T-cell (primary cell): ENCODE results near the gene AMZ2. TPM values are rescaled to one million over a fixed set of nuclear protein-coding genes. Genes with fewer than 3 reads are reported as not detected.

Experiments used
- ATAC-seq, 4 experiments: fragments of 200-7000 bp in 3 of 4; fragments of 150-1000 bp in 1 of 4; cut with Tn5 transposase; replicated peaks in 1 of 4; 1 replicate in 3 of 4; 2 replicates in 1 of 4; pipeline ENCODE4 v1.10.0; 2021; ENCODE audit warnings: moderate library complexity in 3 of 4, mild to moderate bottlenecking in 2 of 4, moderate number of reproducible peaks in 1 of 4
- CTCF ChIA-PET, 2 donors: fragments of 300-600 bp; sonication (Branson Sonifier 250); formaldehyde crosslinking; loops; one replicate each; lab custom pipeline; 2022; ENCODE audit warnings: antibody characterized with exemption in 2 of 2; lab: Charles Lee
- POLR2A ChIA-PET, 2 donors: fragments of 300-600 bp; sonication (Branson Sonifier 250); formaldehyde crosslinking; loops; one replicate each; lab custom pipeline; 2022; ENCODE audit warnings: antibody characterized with exemption in 2 of 2; lab: Charles Lee
- DNase-seq, 35 experiments: peaks; one replicate each; pipeline versions ENCODE4 v3.0.0 to v3.0.0-alpha.2; 2013 to 2023
- H3K27ac ChIP-seq: one replicate; pipeline ENCODE4 v1.5.1; 2013; ENCODE audit warnings: low read length
- H3K27me3 ChIP-seq, 2 experiments: replicated peaks in 1 of 2; 1 replicate in 1 of 2; 2 replicates in 1 of 2; pipeline versions ENCODE4 v1.6.1 to v1.7.0; 2013; ENCODE audit warnings: low read length in 1 of 2, mixed read lengths in 1 of 2; ENCODE audit not compliant: control insufficient read depth in 2 of 2, insufficient read depth in 2 of 2; ENCODE audit errors: extremely low read depth in 1 of 2
- H3K36me3 ChIP-seq, 2 donors: 1 replicate in 1 of 2; 2 replicates in 1 of 2; pipeline versions ENCODE4 v1.6.1 to v1.7.0; 2013; ENCODE audit warnings: low read length in 1 of 2; ENCODE audit not compliant: control insufficient read depth in 2 of 2, insufficient read depth in 1 of 2; ENCODE audit errors: extremely low read depth in 1 of 2
- H3K4me1 ChIP-seq, 2 experiments: 1 replicate in 1 of 2; 2 replicates in 1 of 2; pipeline versions ENCODE4 v1.6.1 to v1.7.0; 2013; ENCODE audit warnings: low read length in 2 of 2, mixed read lengths in 1 of 2; ENCODE audit not compliant: insufficient read depth in 2 of 2, control insufficient read depth in 1 of 2; ENCODE audit errors: extremely low read depth in 1 of 2
- H3K4me3 ChIP-seq, 2 donors: 1 replicate in 1 of 2; 2 replicates in 1 of 2; pipeline versions ENCODE4 v1.5.1 to v1.7.0; 2013; ENCODE audit warnings: mild to moderate bottlenecking in 2 of 2, low read length in 1 of 2, moderate library complexity in 1 of 2; ENCODE audit not compliant: control insufficient read depth in 1 of 2; ENCODE audit errors: extremely low read depth in 1 of 2
- H3K9me3 ChIP-seq: 2 replicates; pipeline ENCODE4 v1.7.0; 2013
- H3K27ac Mint-ChIP-seq, 2 donors: one replicate each; pipeline ENCODE4 v1.8.0; 2020 to 2021; ENCODE audit warnings: mild to moderate bottlenecking in 2 of 2, mixed read lengths in 2 of 2
- H3K27me3 Mint-ChIP-seq, 2 donors: one replicate each; pipeline ENCODE4 v1.8.0; 2021 to 2022; ENCODE audit warnings: mixed read lengths in 2 of 2
- H3K36me3 Mint-ChIP-seq: one replicate; pipeline ENCODE4 v1.8.0; 2021; ENCODE audit warnings: mixed read lengths
- H3K4me1 Mint-ChIP-seq, 3 donors: one replicate each; pipeline ENCODE4 v1.8.0; 2020 to 2022; ENCODE audit warnings: mixed read lengths in 3 of 3, mild to moderate bottlenecking in 1 of 3
- H3K4me3 Mint-ChIP-seq, 3 donors: one replicate each; pipeline ENCODE4 v1.8.0; 2020 to 2022; ENCODE audit warnings: mild to moderate bottlenecking in 3 of 3, mixed read lengths in 3 of 3, moderate library complexity in 3 of 3
- H3K9me3 Mint-ChIP-seq, 3 donors: one replicate each; pipeline ENCODE4 v1.8.0; 2020 to 2022; ENCODE audit warnings: mixed read lengths in 3 of 3
- WGBS: methylation state at CpG from one replicate; pipeline ENCODE4 v1.1.5; 2013; ENCODE audit warnings: missing lambda C conversion rate; ENCODE audit not compliant: insufficient coverage; 5-methylcytosine and 5-hydroxymethylcytosine counted together
- total RNA-seq, 35 experiments: library from RNA in 6 of 35; stranded (reverse) in 6 of 35; fragments of 120-200 nt in 1 of 35; gene quantifications; one replicate each; pipeline versions ENCODE4 v1.2.1 to v1.2.4 and lab custom pipeline; 2013 to 2026

AMZ2 gene
- total RNA-seq, 5 donors from 2014 or later (not counting 1 experiment from before 2014, with no cell fraction given): 50.9 to 81.8 (median 60.5) TPM

- Mint-ChIP-seq H3K27ac (peak overlapping the region; percentile 88 to 89), H3K4me3 (peak overlapping the region; percentile 47 to 66 (median 48)), H3K36me3 (no peaks in the 10 kb centered on the region), H3K9me3 (no peaks in the 10 kb centered on the region), H3K4me1 (peaks cover 61 to 77% (median 66%) of the 10 kb centered on the region in 3 donors), H3K27me3 (no peaks in the 10 kb centered on the region)
- Histone ChIP-seq H3K9me3 (no peaks in the 10 kb centered on the region), H3K27me3 (no peaks in the 10 kb centered on the region), H3K4me3 (peak overlapping the region; percentile 35 to 39), H3K36me3 (no peaks in the 10 kb centered on the region), H3K4me1 (peaks cover 29 to 61% of the 10 kb centered on the region in 2 experiments), H3K27ac (peak overlapping the region; percentile 60)
- ChIA-PET POLR2A (no interaction called here), CTCF (interaction anchor here (0.5 to 1.5 kb wide), 6 partner anchors 11 to 389 kb away, joined by 3 to 5 read pairs (median 4); no protein-coding TSS in a partner anchor)
- 46% methylated on average over 3 of the region's 4 CpGs for WGBS
- ATAC-seq (no peak), DNase-seq (peak in 1 of 35 experiments; percentile 31)
These were observed 49.4 kb downstream of the AMZ2 start for GRCh38 chr17:68297195-68297594.

GRCh38 chr17:68298601-68299000 lies 50.8 kb downstream of the AMZ2 start:
- DNase-seq: no peak
- Mint-ChIP-seq H3K4me3 (no peak overlapping the region), H3K9me3 (no peaks in the 10 kb centered on the region), H3K27me3 (no peaks in the 10 kb centered on the region), H3K4me1 (peaks cover 56 to 71% (median 62%) of the 10 kb centered on the region in 3 donors), H3K27ac (peak overlapping the region; percentile 52 to 85), H3K36me3 (no peaks in the 10 kb centered on the region)
- H3K4me1 ChIP-seq: peaks cover 25 to 50% of the 10 kb centered on the region in 2 experiments
- H3K27ac ChIP-seq: no peak overlapping the region
- no peaks in the 10 kb centered on the region for H3K27me3 ChIP-seq
- ATAC-seq: no peak
- H3K36me3 ChIP-seq: no peaks in the 10 kb centered on the region
- no peak overlapping the region for H3K4me3 ChIP-seq
- H3K9me3 ChIP-seq: no peaks in the 10 kb centered on the region
- ChIA-PET POLR2A (no interaction called here), CTCF (no interaction called here)

- no peaks in the 10 kb centered on the region for H3K9me3 Mint-ChIP-seq
- DNase-seq: no peak
- Histone ChIP-seq H3K4me3 (no peak overlapping the region), H3K4me1 (peaks cover 25 to 38% of the 10 kb centered on the region in 2 experiments), H3K36me3 (no peaks in the 10 kb centered on the region), H3K27ac (no peak overlapping the region), H3K9me3 (no peaks in the 10 kb centered on the region), H3K27me3 (no peaks in the 10 kb centered on the region)
- ChIA-PET CTCF (interaction anchor here (0.6 to 0.7 kb wide), 2 partner anchors 51 to 101 kb away, joined by 4 to 7 read pairs; no protein-coding TSS in a partner anchor), POLR2A (interaction anchor here in 1 of 2 donors (0.6 kb wide), 1 partner anchor 291 kb away, joined by 7 read pairs; no protein-coding TSS in a partner anchor)
- H3K4me3 Mint-ChIP-seq: no peak overlapping the region
- no peak overlapping the region for H3K27ac Mint-ChIP-seq
- WGBS: 100% methylated on average over 1 of the region's 3 CpGs
- no peaks in the 10 kb centered on the region for H3K27me3 Mint-ChIP-seq
- peaks cover 51 to 62% (median 53%) of the 10 kb centered on the region in 3 donors for H3K4me1 Mint-ChIP-seq
- ATAC-seq: no peak
- H3K36me3 Mint-ChIP-seq: no peaks in the 10 kb centered on the region
These were observed 52.0 kb downstream of the AMZ2 start for GRCh38 chr17:68299817-68300216.

- peaks cover 40 to 52% (median 46%) of the 10 kb centered on the region in 3 donors for H3K4me1 Mint-ChIP-seq
- peaks cover 19 to 25% of the 10 kb centered on the region in 2 experiments for H3K4me1 ChIP-seq
- ATAC-seq: no peak
- H3K4me3 Mint-ChIP-seq: no peak overlapping the region
- no peaks in the 10 kb centered on the region for H3K9me3 Mint-ChIP-seq
- no peak overlapping the region for H3K27ac Mint-ChIP-seq
- DNase-seq: no peak
- H3K27me3 Mint-ChIP-seq: no peaks in the 10 kb centered on the region
- WGBS: 89% methylated on average over 8 of the region's 9 CpGs
- ChIA-PET CTCF (no interaction called here), POLR2A (no interaction called here)
- H3K36me3 ChIP-seq: no peaks in the 10 kb centered on the region
- H3K36me3 Mint-ChIP-seq: no peaks in the 10 kb centered on the region
- no peak overlapping the region for H3K27ac ChIP-seq
- no peaks in the 10 kb centered on the region for H3K27me3 ChIP-seq
- H3K9me3 ChIP-seq: no peaks in the 10 kb centered on the region
- H3K4me3 ChIP-seq: no peak overlapping the region
These were observed 53.7 kb downstream of the AMZ2 start for GRCh38 chr17:68301438-68301959.

- Histone ChIP-seq H3K9me3 (no peaks in the 10 kb centered on the region), H3K27ac (no peak overlapping the region), H3K4me1 (peaks cover 13 to 19% of the 10 kb centered on the region in 2 experiments), H3K36me3 (no peaks in the 10 kb centered on the region), H3K4me3 (no peak overlapping the region), H3K27me3 (no peaks in the 10 kb centered on the region)
- Mint-ChIP-seq H3K4me1 (peaks cover 37 to 48% (median 44%) of the 10 kb centered on the region in 3 donors), H3K4me3 (no peak overlapping the region), H3K27me3 (no peaks in the 10 kb centered on the region), H3K36me3 (peaks cover 3% of the 10 kb centered on the region), H3K27ac (peak overlapping the region in 1 of 2 donors; percentile 75), H3K9me3 (no peaks in the 10 kb centered on the region)
- CTCF ChIA-PET: no interaction called here
- ATAC-seq (no peak), DNase-seq (no peak)
- 98% methylated on average over 8 of the region's 10 CpGs for WGBS
- POLR2A ChIA-PET: no interaction called here
These were observed 54.3 kb downstream of the AMZ2 start for GRCh38 chr17:68302066-68302564.

- Histone ChIP-seq H3K27me3 (no peaks in the 10 kb centered on the region), H3K9me3 (no peaks in the 10 kb centered on the region), H3K4me3 (no peak overlapping the region), H3K36me3 (no peaks in the 10 kb centered on the region), H3K27ac (no peak overlapping the region), H3K4me1 (peaks cover 9 to 18% of the 10 kb centered on the region in 2 experiments)
- Mint-ChIP-seq H3K36me3 (peaks cover 8% of the 10 kb centered on the region), H3K4me1 (peaks cover 37 to 48% (median 44%) of the 10 kb centered on the region in 3 donors), H3K4me3 (no peak overlapping the region), H3K27ac (peak overlapping the region in 1 of 2 donors; percentile 75), H3K9me3 (no peaks in the 10 kb centered on the region), H3K27me3 (no peaks in the 10 kb centered on the region)
- ChIA-PET CTCF (no interaction called here), POLR2A (no interaction called here)
- no peak for ATAC-seq
- DNase-seq: no peak
- 100% methylated on average over 2 of the region's 4 CpGs for WGBS
These were observed 54.8 kb downstream of the AMZ2 start for GRCh38 chr17:68302666-68303065.
